H1 (cell line): ENCODE results near the gene SEMA3B. TPM values are rescaled to one million over a fixed set of nuclear protein-coding genes. Genes with fewer than 3 reads are reported as not detected.

ENCODE experiments used
- ATF2 ChIP-seq: IDR thresholded peaks from 2 replicates; pipeline ENCODE4 v1.6.1; 2012; ENCODE audit warnings: low read length, inconsistent platforms
- CREB1 ChIP-seq: IDR thresholded peaks from 2 replicates; pipeline ENCODE4 v1.6.1; 2012; ENCODE audit warnings: inconsistent platforms
- E2F6 ChIP-seq: IDR thresholded peaks from 2 replicates; pipeline ENCODE4 v1.6.1; 2012; ENCODE audit warnings: inconsistent platforms
- RAD21 ChIP-seq, 2 experiments: IDR thresholded peaks in 1 of 2; conservative IDR thresholded peaks in 1 of 2; 2 replicates each; pipeline ENCODE4 v1.6.1; 2011; ENCODE audit warnings: low read depth in 2 of 2, low read length in 2 of 2, improper control_type of control experiment in 1 of 2, inconsistent platforms in 1 of 2, mild to moderate bottlenecking in 1 of 2, moderate library complexity in 1 of 2
- polyA plus RNA-seq, 7 experiments: library from polyadenylated mRNA; depleted of rRNA in 3 of 7; stranded (reverse) in 5 of 7; unstranded in 2 of 7; fragments of >200 nt in 5 of 7; fragments of 200-250 nt in 2 of 7; gene quantifications; 1 replicate in 5 of 7; 2 replicates in 1 of 7; 4 replicates in 1 of 7; pipeline versions ENCODE4 v1.2.1 to v1.2.3, GENCODE V29; 2011 to 2013; ENCODE audit warnings: missing spikeins in 2 of 7, mixed read lengths in 2 of 7
- total RNA-seq: library from RNA; stranded (reverse); fragmentation: NEBNext Ultra II Directional; extraction: Animal tissue kit (Norgen Biotek cat#: 25700); gene quantifications from 2 replicates; pipeline ENCODE4 v1.2.1, GENCODE V29; 2021

Gene SEMA3B
- total and polyA plus RNA-seq, 2 of the 8 experiments (the other 6 are each of a cell fraction or from before 2014, with no cell fraction given), result 3.0 to 4.7 TPM

- TF ChIP-seq ATF2 (0 out of 2 replicates have a peak, but pooled peaks have one; percentile 30), E2F6 (no peak), CREB1 (0 out of 2 replicates have a peak, but pooled peaks have one; percentile 33), RAD21 (IDR thresholded peaks at IDR 0.05 in 1 of 2, conservative IDR thresholded peaks at IDR 0.05 in 1 of 2; ENCODE audit: low read depth in 2 of 2, low read length in 2 of 2) (peak; percentile 80 to 88)
These were observed 55.6 kb downstream of the SEMA3B start (continued) for GRCh38 chr3:50324351-50325112.
